HEK293T (cell line): ENCODE results near the gene SIRPG.

Experiments
- ARNT ChIP-seq: fragments of 450-650 bp; IDR thresholded peaks from 2 replicates; pipeline ENCODE4 v1.6.1; 2017; ENCODE audit warnings: mild to moderate bottlenecking
- BHLHE40 ChIP-seq: fragments of 450-650 bp; IDR thresholded peaks from 2 replicates; pipeline ENCODE4 v1.6.1; 2016; ENCODE audit warnings: mild to moderate bottlenecking, moderate library complexity, borderline replicate concordance
- CTBP1 ChIP-seq: fragments of 450-650 bp; IDR thresholded peaks from 2 replicates; pipeline ENCODE4 v1.6.1; 2016; ENCODE audit warnings: borderline replicate concordance
- ELF4 ChIP-seq: fragments of 450-650 bp; IDR thresholded peaks from 2 replicates; pipeline ENCODE4 v1.6.1; 2017; ENCODE audit warnings: antibody characterized with exemption
- FOXK2 ChIP-seq: fragments of 450-650 bp; IDR thresholded peaks from 2 replicates; pipeline ENCODE4 v1.6.1; 2016; ENCODE audit warnings: mild to moderate bottlenecking
- FOXM1 ChIP-seq: fragments of 450-650 bp; IDR thresholded peaks from 2 replicates; pipeline ENCODE4 v1.6.1; 2017; ENCODE audit warnings: mild to moderate bottlenecking, borderline replicate concordance
- SP1 ChIP-seq: fragments of 450-650 bp; IDR thresholded peaks from 2 replicates; pipeline ENCODE4 v1.6.1; 2017
- SUZ12 ChIP-seq: fragments of 450-650 bp; IDR thresholded peaks from 2 replicates; pipeline ENCODE4 v1.6.1; 2016; ENCODE audit warnings: mild to moderate bottlenecking
- TARDBP ChIP-seq: fragments of 450-650 bp; IDR thresholded peaks from 2 replicates; pipeline ENCODE4 v1.6.1; 2016
- ZNF384 ChIP-seq: fragments of 450-650 bp; IDR thresholded peaks from 2 replicates; pipeline ENCODE4 v1.6.1; 2016
- TF ChIP-seq, protein P1 (sequence below): fragments of 450-650 bp; IDR thresholded peaks from 2 replicates; pipeline ENCODE4 v1.6.1; 2016

DNA sequence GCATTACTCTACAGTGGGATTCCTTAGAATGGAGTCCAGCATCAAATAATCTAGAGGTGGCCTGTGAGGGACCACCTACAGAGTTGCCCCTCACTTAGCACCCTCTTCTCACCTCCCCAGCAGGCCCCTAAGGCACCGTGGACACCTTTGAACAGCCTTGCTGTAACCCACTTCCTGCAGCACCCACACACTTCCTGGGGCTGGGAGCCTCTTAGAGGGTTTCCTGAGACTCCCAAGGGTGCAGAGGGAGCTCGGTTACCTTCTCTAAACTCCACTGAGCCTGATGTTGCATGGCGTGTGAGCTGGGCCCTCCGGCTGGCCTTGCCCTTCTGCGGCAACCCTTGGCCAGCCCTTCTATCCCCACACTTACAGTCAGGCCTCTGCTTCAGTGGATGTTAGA is 7.3 kb upstream of the SIRPG start:
- TF ChIP-seq FOXK2, result no peak
- TF ChIP-seq ARNT, result no peak
- no peak for TF ChIP-seq SP1
- TF ChIP-seq, protein P1, sequence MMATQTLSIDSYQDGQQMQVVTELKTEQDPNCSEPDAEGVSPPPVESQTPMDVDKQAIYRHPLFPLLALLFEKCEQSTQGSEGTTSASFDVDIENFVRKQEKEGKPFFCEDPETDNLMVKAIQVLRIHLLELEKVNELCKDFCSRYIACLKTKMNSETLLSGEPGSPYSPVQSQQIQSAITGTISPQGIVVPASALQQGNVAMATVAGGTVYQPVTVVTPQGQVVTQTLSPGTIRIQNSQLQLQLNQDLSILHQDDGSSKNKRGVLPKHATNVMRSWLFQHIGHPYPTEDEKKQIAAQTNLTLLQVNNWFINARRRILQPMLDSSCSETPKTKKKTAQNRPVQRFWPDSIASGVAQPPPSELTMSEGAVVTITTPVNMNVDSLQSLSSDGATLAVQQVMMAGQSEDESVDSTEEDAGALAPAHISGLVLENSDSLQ, result no peak
- no peak for TF ChIP-seq CTBP1
- no peak for TF ChIP-seq ZNF384
- no peak for TF ChIP-seq SUZ12
- TF ChIP-seq TARDBP, result no peak
- TF ChIP-seq BHLHE40, result no peak
- no peak for TF ChIP-seq ELF4
- TF ChIP-seq FOXM1, result no peak
